Adipose tissue (tissue), 3 donors: ENCODE measurements around the gene PPP1R1A. TPM values are rescaled to one million over a fixed set of nuclear protein-coding genes. Genes with fewer than 3 reads are reported as not detected.

Source experiments
- H3K27ac ChIP-seq: one replicate; pipeline ENCODE4 v1.5.1; 2013; ENCODE audit warnings: low read depth, low read length
- WGBS, 3 donors: extraction: QIAGEN DNeasy Blood & Tissue Kit; methylation state at CpG; one replicate each; pipeline ENCODE4 v1.1.7; 2013; 5-methylcytosine and 5-hydroxymethylcytosine counted together
- polyA plus RNA-seq, 3 donors: library from polyadenylated mRNA; stranded (reverse); fragments of 200-250 nt; gene quantifications; one replicate each; pipeline ENCODE4 v1.2.3, GENCODE V29; 2013
- donor health status: healthy with polysubstance abuse.
- donor health status: Bipolar disorder and iron deficiency.
- donor health status: healthy.

The PPP1R1A gene
- polyA plus RNA-seq, 3 donors, result 26.1 to 309 (median 212) TPM

GRCh38 chr12:54558311-54558710 is 30.1 kb downstream of the PPP1R1A start:
- H3K27ac ChIP-seq, result no peak overlapping the region
- 72 to 84% (median 74%) methylated on average over 5 of the region's 5 CpGs for WGBS, 3 donors

GRCh38 chr12:54555670-54556257 is 32.7 kb downstream of the PPP1R1A start:
- no peak overlapping the region for H3K27ac ChIP-seq
- 50 to 60% (median 56%) methylated on average over 6 of the region's 6 CpGs for WGBS, 3 donors

DNA sequence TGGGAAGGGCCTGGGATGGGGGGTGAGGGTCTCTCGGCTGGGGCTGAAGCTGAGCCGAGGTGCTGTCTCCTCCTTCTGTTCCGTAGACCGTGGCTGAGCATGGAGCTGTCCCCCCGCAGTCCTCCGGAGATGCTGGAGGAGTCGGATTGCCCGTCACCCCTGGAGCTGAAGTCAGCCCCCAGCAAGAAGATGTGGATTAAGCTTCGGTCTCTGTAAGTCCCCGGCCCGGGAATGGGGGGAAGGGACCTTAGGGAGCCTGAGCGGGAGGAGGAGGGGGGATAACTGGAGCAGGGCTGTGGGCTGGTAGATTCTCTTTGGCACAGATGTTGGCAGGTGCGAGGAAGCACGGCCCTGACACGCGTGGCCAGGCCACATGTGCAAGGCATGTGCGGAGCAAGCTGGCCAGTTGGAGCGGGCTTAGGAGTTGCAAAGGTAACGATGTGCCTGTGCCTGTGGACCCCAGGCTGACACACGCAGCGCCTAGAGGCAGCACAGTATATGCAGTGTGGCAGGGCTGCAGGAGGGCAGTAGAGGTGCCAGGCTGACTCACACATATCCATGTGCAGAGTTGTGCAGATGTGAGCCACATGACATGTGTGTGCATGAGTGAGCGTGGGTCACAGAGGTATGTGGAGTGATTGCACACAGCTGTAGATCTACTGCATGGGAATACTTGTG is 38.5 kb downstream of the PPP1R1A start:
- 4 to 8% (median 6%) methylated on average over 22 of the region's 22 CpGs for WGBS, 3 donors

GRCh38 chr12:54546511-54546910 is 41.9 kb downstream of the PPP1R1A start:
- 62 to 77% (median 75%) methylated on average over 2 of the region's 2 CpGs for WGBS, 3 donors
- H3K27ac ChIP-seq, result no peak overlapping the region

More for the DNA sequence above, 38.5 kb downstream of the PPP1R1A start:
- no peak overlapping the region for H3K27ac ChIP-seq

- WGBS, 3 donors, result 89 to 93% (median 92%) methylated on average over 7 of the region's 7 CpGs
Measured at GRCh38 chr12:54544743-54545142, 43.7 kb downstream of the PPP1R1A start.

GRCh38 chr12:54543526-54543925 is 44.9 kb downstream of the PPP1R1A start:
- WGBS, 3 donors, result 75 to 92% (median 92%) methylated on average over 2 of the region's 2 CpGs
- no peak overlapping the region for H3K27ac ChIP-seq

More at GRCh38 chr12:54544743-54545142, 43.7 kb downstream of the PPP1R1A start:
- no peak overlapping the region for H3K27ac ChIP-seq

DNA sequence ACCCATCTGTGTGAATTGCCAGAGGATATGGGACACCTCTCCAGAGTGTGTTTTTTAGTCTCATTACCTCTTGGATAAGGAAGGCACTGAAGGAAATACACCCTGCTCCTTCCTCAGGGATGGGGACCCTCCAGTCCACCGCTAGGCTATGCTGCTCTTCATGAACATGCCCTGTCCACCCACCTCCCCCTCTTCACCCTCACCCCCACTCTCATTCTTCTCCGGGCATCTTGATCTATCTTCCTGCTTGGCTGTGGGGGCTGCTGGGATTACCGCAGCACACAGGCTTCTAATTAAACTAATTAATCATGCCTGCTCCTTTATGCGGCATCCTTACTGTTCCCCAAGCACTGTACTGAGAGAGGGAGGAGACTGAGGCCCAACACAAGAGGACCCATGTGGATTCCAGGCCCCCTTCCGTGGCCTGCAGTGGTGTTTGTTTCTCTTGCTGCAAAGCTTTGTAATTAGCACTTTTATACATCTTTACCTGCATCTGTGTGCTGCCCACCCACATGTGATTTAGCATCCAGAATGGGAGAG is 46.6 kb downstream of the PPP1R1A start:
- no peak overlapping the region for H3K27ac ChIP-seq
- WGBS, 3 donors, result 52 to 75% (median 73%) methylated on average over 5 of the region's 5 CpGs

GRCh38 chr12:54538136-54538700 is 50.2 kb downstream of the PPP1R1A start:
- 58 to 65% (median 62%) methylated on average over 3 of the region's 3 CpGs for WGBS, 3 donors
- H3K27ac ChIP-seq, result no peak overlapping the region

DNA sequence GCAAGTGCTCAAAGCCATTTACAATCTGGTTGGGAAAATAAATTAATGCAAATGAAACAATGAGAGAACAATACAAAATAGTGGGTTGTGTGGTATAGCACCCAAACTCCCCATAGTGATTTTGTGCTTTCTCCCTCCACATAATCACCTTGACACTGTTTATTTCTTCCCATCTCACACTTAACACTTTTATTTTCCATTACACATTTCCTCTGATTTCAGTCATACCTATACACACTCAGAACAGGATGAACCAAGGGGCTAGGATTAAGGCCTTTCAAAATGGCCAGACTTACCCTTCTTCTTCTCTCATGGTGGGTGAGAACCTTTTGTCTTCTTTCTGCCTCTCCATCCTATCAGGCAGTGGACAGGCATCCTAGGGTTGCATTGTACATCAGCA is 53.0 kb downstream of the PPP1R1A start:
- H3K27ac ChIP-seq, result no peak overlapping the region

DNA sequence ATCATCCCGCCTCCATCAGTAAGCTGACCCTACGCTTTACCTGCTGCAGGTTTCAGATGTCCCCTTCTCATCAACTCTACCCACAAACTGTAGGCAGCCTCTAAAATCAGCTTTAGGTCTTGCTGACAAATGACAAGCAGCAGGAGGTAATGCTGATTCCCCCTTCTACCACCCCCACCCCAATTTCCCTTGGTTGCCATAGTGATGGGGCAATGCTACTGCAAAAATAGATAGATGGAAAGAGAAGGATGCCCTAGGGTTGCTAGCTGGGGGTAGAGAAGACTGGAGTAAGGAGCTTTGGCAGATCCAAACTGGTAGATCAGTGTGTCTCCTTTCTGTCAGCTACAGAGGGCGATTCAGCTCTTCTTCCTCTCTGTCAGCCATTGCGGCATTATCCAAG is 58.9 kb downstream of the PPP1R1A start:
- H3K27ac ChIP-seq, result no peak overlapping the region
- 90 to 97% (median 91%) methylated on average over 4 of the region's 4 CpGs for whole genome bisulfite sequencing, 3 donors

Other genes with a start within 250 kb of the PPP1R1A start
- 1 to 10 TPM in 2 of 3 donors, under 1 TPM in 1; 0.24 to 3.5 (median 1.0) TPM for gene GPR84, start 224.2 kb downstream of the PPP1R1A start, polyA plus RNA-seq
- gene ZNF385A, start 203.9 kb downstream of the PPP1R1A start, polyA plus RNA-seq, result 10 to 100 TPM in 2 of 3 donors, 1 to 10 TPM in 1; 2.3 to 23.8 (median 19.0) TPM
- 10 to 100 TPM; 17.6 to 79.0 (median 61.3) TPM for gene ITGA5, start 169.4 kb downstream of the PPP1R1A start, polyA plus RNA-seq
- gene GTSF1, start 115.1 kb downstream of the PPP1R1A start, polyA plus RNA-seq, result 1 to 10 TPM in 1 of 3 donors, under 1 TPM in 2; 0.16 to 2.0 (median 0.46) TPM
- gene NCKAP1L, start 90.9 kb downstream of the PPP1R1A start, polyA plus RNA-seq, result 1 to 10 TPM; 1.4 to 8.4 (median 7.8) TPM
- gene PDE1B, start 39.1 kb downstream of the PPP1R1A start, polyA plus RNA-seq, result 10 to 100 TPM in 2 of 3 donors, 1 to 10 TPM in 1; 4.2 to 51.2 (median 23.5) TPM
- gene LACRT, start 46.2 kb upstream of the PPP1R1A start, polyA plus RNA-seq, result not detected
- gene DCD, start 59.7 kb upstream of the PPP1R1A start, polyA plus RNA-seq, result not detected